Tibial artery (tissue), 4 donors: ENCODE data around the gene KMT2A.
A peak's percentile ranks its signal among the peaks of the same experiment; 100 is the strongest.
"Not testable (repeated sequence)": the region's sequence is repeated elsewhere in the genome, so short reads cannot be mapped to it uniquely, and the experiment has no call there.

Experiments used
- DNase-seq, 2 donors: peaks; one replicate each; pipeline ENCODE4 v3.0.0-alpha.2; 2019
- H3K27ac ChIP-seq, 2 donors: fragments of 200-600 bp; sonication (generic) in 1 of 2; 1 replicate in 1 of 2; 2 replicates in 1 of 2; pipeline ENCODE4 v1.5.1; 2018 to 2019; ENCODE audit warnings: mild to moderate bottlenecking in 1 of 2
- H3K27me3 ChIP-seq, 2 donors: fragments of 200-600 bp; sonication (generic) in 1 of 2; one replicate each; pipeline versions ENCODE4 v1.5.1 to v1.6.0; 2016 to 2019
- H3K36me3 ChIP-seq, 3 donors: fragments of 200-600 bp; sonication (generic) in 2 of 3; one replicate each; pipeline ENCODE4 v1.5.1; 2016 to 2019; ENCODE audit warnings: mild to moderate bottlenecking in 2 of 3
- H3K4me1 ChIP-seq, 4 donors: fragments of 200-600 bp; sonication (generic) in 2 of 4; 1 replicate in 3 of 4; 2 replicates in 1 of 4; pipeline ENCODE4 v1.5.1; 2016 to 2019
- H3K4me3 ChIP-seq, 2 donors: fragments of 200-600 bp; sonication (generic) in 1 of 2; 1 replicate in 1 of 2; 2 replicates in 1 of 2; pipeline ENCODE4 v1.5.1; 2018 to 2019; ENCODE audit warnings: mild to moderate bottlenecking in 2 of 2
- H3K9me3 ChIP-seq, 3 donors: fragments of 200-600 bp; sonication (generic) in 1 of 3; one replicate each; pipeline ENCODE4 v1.5.1; 2016 to 2019
- CTCF ChIP-seq, 2 experiments: fragments of 200-600 bp in 1 of 2; fragments of 450-650 bp in 1 of 2; IDR thresholded peaks; one replicate each; pipeline ENCODE4 v1.5.1; 2017 to 2019; ENCODE audit warnings: antibody characterized with exemption in 2 of 2, mild to moderate bottlenecking in 1 of 2, moderate library complexity in 1 of 2
- intact Hi-C: fragments of 100-400 bp; cut with DNase I; formaldehyde crosslinking; loops from one replicate; pipeline ENCODE4 v1.15.0; 2023; ENCODE audit warnings: low total_unique reads

The KMT2A gene

DNA sequence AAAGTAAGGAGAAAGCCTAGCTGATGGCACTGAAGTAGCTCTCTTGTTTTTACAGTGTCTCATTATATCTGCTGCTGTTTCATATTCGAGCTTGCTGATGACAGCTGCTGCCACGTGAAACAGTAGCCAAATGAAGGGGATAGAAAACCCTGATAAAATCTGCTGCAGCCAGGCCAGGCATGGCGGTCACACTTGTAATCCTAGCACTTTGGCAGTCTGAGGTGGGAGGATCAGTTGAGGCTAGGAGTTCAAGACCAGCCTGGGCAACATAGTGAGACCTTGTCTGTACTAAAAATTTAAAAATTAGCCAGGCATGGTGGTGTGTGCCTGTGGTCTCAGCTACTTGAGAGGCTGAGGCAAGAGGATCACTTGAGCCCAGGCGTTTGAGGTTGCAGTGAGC lies 116.0 kb downstream of the KMT2A start:
- TF ChIP-seq CTCF (IDR thresholded peaks at IDR 0.05): no peak
- Histone ChIP-seq H3K4me1 (no peaks in the 10 kb centered on the region), H3K36me3 (peaks cover 58 to 86% (median 65%) of the 10 kb centered on the region in 3 donors), H3K4me3 (no peak overlapping the region), H3K27ac (no peak overlapping the region), H3K27me3 (no peaks in the 10 kb centered on the region), H3K9me3 (no peaks in the 10 kb centered on the region)
- no peak for DNase-seq
- intact Hi-C loops: no loop called here

- Histone ChIP-seq H3K9me3 (no peaks in the 10 kb centered on the region), H3K27me3 (no peaks in the 10 kb centered on the region), H3K4me1 (peaks cover 0 to 11% (median 6%) of the 10 kb centered on the region in 4 donors), H3K36me3 (peaks cover 20 to 38% (median 37%) of the 10 kb centered on the region in 3 donors), H3K27ac (no peak overlapping the region), H3K4me3 (no peak overlapping the region)
- DNase-seq: peak in 1 of 2 donors; percentile 27
- no peak for TF ChIP-seq CTCF (IDR thresholded peaks at IDR 0.05)
- intact Hi-C loops: no loop called here
These were observed 124.5 kb downstream of the KMT2A start for GRCh38 chr11:118560806-118561205.

GRCh38 chr11:118565051-118565450 lies 128.8 kb downstream of the KMT2A start:
- peak; percentile 66 to 78 for DNase-seq
- TF ChIP-seq CTCF (IDR thresholded peaks at IDR 0.05): no peak
- Histone ChIP-seq H3K27me3 (no peaks in the 10 kb centered on the region), H3K27ac (peak overlapping the region; percentile 87 to 89), H3K4me1 (peaks cover 0 to 11% (median 6%) of the 10 kb centered on the region in 4 donors), H3K4me3 (peak overlapping the region; percentile 56 to 67), H3K36me3 (no peaks in the 10 kb centered on the region), H3K9me3 (no peaks in the 10 kb centered on the region)
- intact Hi-C loops: no loop called here

DNA sequence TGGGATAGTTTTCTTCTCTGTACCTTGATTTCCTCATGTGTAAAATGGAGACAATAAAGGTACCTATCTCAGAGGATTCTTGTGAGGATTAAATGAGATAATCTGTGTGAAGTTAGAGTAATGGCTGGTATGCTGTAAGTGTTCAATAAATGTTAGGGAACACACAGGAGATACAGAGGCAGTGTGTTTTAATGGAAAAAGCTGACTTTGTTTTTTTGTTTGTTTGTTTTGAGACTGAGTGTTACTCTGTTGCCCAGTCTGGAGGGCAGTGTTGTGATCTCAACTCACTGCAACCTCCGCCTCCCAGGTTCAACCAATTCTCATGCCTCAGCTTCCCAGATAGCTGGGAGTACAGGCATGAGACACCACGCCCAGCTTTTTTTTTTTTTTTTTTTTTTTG lies 133.4 kb downstream of the KMT2A start:
- Histone ChIP-seq H3K27me3 (no peaks in the 10 kb centered on the region), H3K4me1 (peaks cover 0 to 26% (median 16%) of the 10 kb centered on the region in 4 donors), H3K9me3 (no peaks in the 10 kb centered on the region), H3K4me3 (no peak overlapping the region), H3K27ac (no peak overlapping the region), H3K36me3 (no peaks in the 10 kb centered on the region)
- intact Hi-C loops: loop anchor here (5.0 kb wide), 1 partner anchor 38 kb away; the partner anchor contains the start of gene PHLDB1
- no peak for DNase-seq
- TF ChIP-seq CTCF (IDR thresholded peaks at IDR 0.05): no peak

DNA sequence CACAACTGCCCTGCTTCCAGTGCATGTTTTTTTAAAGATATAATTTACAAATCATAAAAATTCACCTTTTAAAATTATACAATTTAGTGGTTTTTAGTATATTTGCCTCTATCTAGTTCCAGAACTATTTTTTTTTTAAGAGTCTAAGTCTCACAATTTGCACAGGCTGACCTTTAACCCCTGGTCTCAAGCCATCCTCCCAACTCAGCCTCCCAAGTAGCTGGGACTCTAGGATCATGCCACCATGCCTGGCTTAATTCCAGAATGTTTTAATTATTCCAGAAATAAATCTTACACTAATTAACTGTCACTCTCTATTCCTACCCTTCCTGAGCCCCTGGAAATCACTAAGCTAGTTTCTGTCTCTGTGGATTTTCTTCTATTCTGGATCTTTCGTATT lies 134.5 kb downstream of the KMT2A start:
- Histone ChIP-seq H3K36me3 (no peaks in the 10 kb centered on the region), H3K9me3 (no peaks in the 10 kb centered on the region), H3K4me3 (no peak overlapping the region), H3K27me3 (no peaks in the 10 kb centered on the region), H3K27ac (peak overlapping the region; percentile 99), H3K4me1 (peaks cover 0 to 32% (median 15%) of the 10 kb centered on the region in 4 donors)
- no peak for DNase-seq
- intact Hi-C loops: loop anchor here (5.0 kb wide), 1 partner anchor 37 kb away; the partner anchor contains the start of gene PHLDB1
- no peak for TF ChIP-seq CTCF (IDR thresholded peaks at IDR 0.05)

GRCh38 chr11:118571701-118572060 lies 135.4 kb downstream of the KMT2A start:
- peak; percentile 35 to 71 for DNase-seq
- H3K4me3 ChIP-seq: peak overlapping the region; percentile 98
- not testable (repeated sequence) for H3K9me3 ChIP-seq, H3K27me3 ChIP-seq, H3K36me3 ChIP-seq
- peaks cover 0 to 39% (median 16%) of the 10 kb centered on the region in 4 donors for H3K4me1 ChIP-seq
- peak overlapping the region; percentile 99 for H3K27ac ChIP-seq
- intact Hi-C loops: loop anchor here (5.0 kb wide), 1 partner anchor 36 kb away; the partner anchor contains the start of gene PHLDB1
